GM18519 (cell line): Measurements from ENCODE around the gene RPTN.
"Not testable (repeated sequence)": the region's sequence is repeated elsewhere in the genome, so short reads cannot be mapped to it uniquely, and the experiment has no call there.

Source experiments
- ATAC-seq: cut with Tn5 transposase; IDR thresholded peaks from one replicate; pipeline ENCODE4 v1.9.1; 2021; ENCODE audit warnings: mild to moderate bottlenecking, moderate library complexity; ENCODE audit not compliant: unreplicated experiment, low FRiP score

RPTN gene

GRCh38 chr1:152165286-152166077 is 6.5 kb upstream of the RPTN start:
- no peak for ATAC-seq

GRCh38 chr1:152164517-152165136 is 5.6 kb upstream of the RPTN start:
- no peak for ATAC-seq

- ATAC-seq: no peak
Measured at GRCh38 chr1:152162792-152163463, 3.9 kb upstream of the RPTN start.

GRCh38 chr1:152160576-152160975 is 1.5 kb upstream of the RPTN start:
- no peak for ATAC-seq

GRCh38 chr1:152153996-152154395 is 5.0 kb downstream of the RPTN start:
- ATAC-seq: no peak

- no peak for ATAC-seq
Measured at GRCh38 chr1:152151646-152152045, 7.4 kb downstream of the RPTN start.

- no peak for ATAC-seq
Measured at GRCh38 chr1:152148981-152149380, 10.0 kb downstream of the RPTN start.

GRCh38 chr1:152148051-152148450 is 11.0 kb downstream of the RPTN start:
- ATAC-seq: no peak

- ATAC-seq: no peak
Measured at GRCh38 chr1:152145769-152146168, 13.3 kb downstream of the RPTN start.

GRCh38 chr1:152144674-152145183 is 14.3 kb downstream of the RPTN start:
- not testable (repeated sequence) for ATAC-seq

GRCh38 chr1:152143150-152143887 is 15.7 kb downstream of the RPTN start:
- ATAC-seq: peak; percentile 71

- no peak for ATAC-seq
Measured at GRCh38 chr1:152141971-152142584, 16.9 kb downstream of the RPTN start.

GRCh38 chr1:152137215-152137614 is 21.8 kb downstream of the RPTN start:
- ATAC-seq: no peak

- ATAC-seq: no peak
Measured at GRCh38 chr1:152130186-152130585, 28.8 kb downstream of the RPTN start.

- ATAC-seq: no peak
Measured at GRCh38 chr1:152127673-152128072, 31.4 kb downstream of the RPTN start.

- ATAC-seq: no peak
Measured at GRCh38 chr1:152125834-152126443, 33.1 kb downstream of the RPTN start.

- ATAC-seq: no peak
Measured at GRCh38 chr1:152118915-152119314, 40.1 kb downstream of the RPTN start.

GRCh38 chr1:152115344-152115743 is 43.7 kb downstream of the RPTN start, which contains the start of gene TCHH:
Gene TCHH (minus strand): TSS chr1:152115444. CDS start chr1:152114080, 1,364 bp downstream.
- no peak for ATAC-seq

- no peak for ATAC-seq
Measured at GRCh38 chr1:152112885-152113432, 46.1 kb downstream of the RPTN start.
